ENCODE data around the gene PNMA6A.

DNA sequence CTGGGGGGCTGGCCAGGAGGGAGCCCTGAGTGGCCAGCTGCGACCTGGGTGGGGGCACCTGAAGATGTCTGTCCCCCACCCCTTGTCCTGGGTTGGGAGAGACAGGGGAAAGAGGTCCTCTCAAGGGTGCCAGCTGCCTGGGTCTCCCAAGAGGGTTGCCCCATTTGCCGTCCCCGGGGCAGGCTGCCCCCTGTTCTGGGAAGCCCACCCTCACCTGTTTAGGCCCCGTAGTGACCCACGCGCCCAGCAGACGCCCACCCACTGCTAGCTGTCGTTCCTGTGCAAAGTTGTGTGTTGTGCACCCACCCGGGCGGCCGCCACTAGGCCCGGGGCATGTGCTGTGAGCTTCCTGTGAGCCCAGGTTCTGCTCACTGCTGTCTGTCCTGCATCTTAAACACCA is 41.5 kb upstream of the PNMA6A start:
- TF ChIP-seq, protein P1, sequence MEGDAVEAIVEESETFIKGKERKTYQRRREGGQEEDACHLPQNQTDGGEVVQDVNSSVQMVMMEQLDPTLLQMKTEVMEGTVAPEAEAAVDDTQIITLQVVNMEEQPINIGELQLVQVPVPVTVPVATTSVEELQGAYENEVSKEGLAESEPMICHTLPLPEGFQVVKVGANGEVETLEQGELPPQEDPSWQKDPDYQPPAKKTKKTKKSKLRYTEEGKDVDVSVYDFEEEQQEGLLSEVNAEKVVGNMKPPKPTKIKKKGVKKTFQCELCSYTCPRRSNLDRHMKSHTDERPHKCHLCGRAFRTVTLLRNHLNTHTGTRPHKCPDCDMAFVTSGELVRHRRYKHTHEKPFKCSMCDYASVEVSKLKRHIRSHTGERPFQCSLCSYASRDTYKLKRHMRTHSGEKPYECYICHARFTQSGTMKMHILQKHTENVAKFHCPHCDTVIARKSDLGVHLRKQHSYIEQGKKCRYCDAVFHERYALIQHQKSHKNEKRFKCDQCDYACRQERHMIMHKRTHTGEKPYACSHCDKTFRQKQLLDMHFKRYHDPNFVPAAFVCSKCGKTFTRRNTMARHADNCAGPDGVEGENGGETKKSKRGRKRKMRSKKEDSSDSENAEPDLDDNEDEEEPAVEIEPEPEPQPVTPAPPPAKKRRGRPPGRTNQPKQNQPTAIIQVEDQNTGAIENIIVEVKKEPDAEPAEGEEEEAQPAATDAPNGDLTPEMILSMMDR (IDR thresholded peaks at IDR 0.05; ENCODE audit: insufficient read depth, low read length, poor library complexity, severe bottlenecking) = no peak
- no peak for TF ChIP-seq EZH2phosphoT487 (conservative IDR thresholded peaks at IDR 0.05; ENCODE audit: low read length)

All from SU-DHL-6 (cell line).